Stimulated activated CD8-positive, alpha-beta memory T cell treated with anti-CD3 and anti-CD28 coated beads, Interleukin-15, amount 100 ng/mL, for 1 hour (primary cell): ENCODE data around the gene NACC2.
A peak's percentile ranks its signal among the peaks of the same experiment; 100 is the strongest.
"Not testable (repeated sequence)": the region's sequence is repeated elsewhere in the genome, so short reads cannot be mapped to it uniquely, and the experiment has no call there.

Experiments used
- DNase-seq: peaks from one replicate; pipeline ENCODE4 v3.0.0-alpha.2; 2020; ENCODE audit warnings: low read depth

The NACC2 gene

GRCh38 chr9:136110082-136111061, 15.3 kb upstream of the NACC2 start:
- DNase-seq: no peak

GRCh38 chr9:136109351-136110081, 14.4 kb upstream of the NACC2 start:
- peak; percentile 76 for DNase-seq

- DNase-seq: no peak
These were observed 13.7 kb upstream of the NACC2 start for GRCh38 chr9:136108648-136109266.

- no peak for DNase-seq
These were observed 13.0 kb upstream of the NACC2 start for GRCh38 chr9:136107953-136108647.

- DNase-seq: peak; percentile 23
These were observed 12.3 kb upstream of the NACC2 start for GRCh38 chr9:136107155-136107952.

- DNase-seq: no peak
These were observed 10.5 kb upstream of the NACC2 start for GRCh38 chr9:136105398-136106135.

- no peak for DNase-seq
These were observed 9.8 kb upstream of the NACC2 start for GRCh38 chr9:136104916-136105315.

GRCh38 chr9:136104488-136104800, 9.4 kb upstream of the NACC2 start:
- DNase-seq: no peak

GRCh38 chr9:136103651-136104487, 8.8 kb upstream of the NACC2 start:
- no peak for DNase-seq

- not testable (repeated sequence) for DNase-seq
These were observed 6.6 kb upstream of the NACC2 start for GRCh38 chr9:136101615-136102074.

- no peak for DNase-seq
These were observed 5.9 kb upstream of the NACC2 start for GRCh38 chr9:136100700-136101614.

GRCh38 chr9:136099542-136099941, 4.5 kb upstream of the NACC2 start:
- no peak for DNase-seq

- DNase-seq: no peak
These were observed 3.8 kb upstream of the NACC2 start for GRCh38 chr9:136098844-136099243.

GRCh38 chr9:136098210-136098609, 3.1 kb upstream of the NACC2 start:
- DNase-seq: no peak

GRCh38 chr9:136096505-136097001, 1.5 kb upstream of the NACC2 start:
- no peak for DNase-seq

- DNase-seq: peak; percentile 37
These were observed 851 bp downstream of the NACC2 start for GRCh38 chr9:136093995-136094881.

- DNase-seq: no peak
These were observed 1.6 kb downstream of the NACC2 start for GRCh38 chr9:136093346-136093986.
